GM12892 (cell line): ENCODE measurements around the gene BATF3.

Experiments
- POLR2A ChIP-seq: IDR thresholded peaks from 2 replicates; pipeline ENCODE4 v1.6.1; 2011; ENCODE audit warnings: low read depth, low read length, control low read depth
- TAF1 ChIP-seq: IDR thresholded peaks from 2 replicates; pipeline ENCODE4 v1.6.1; 2011; ENCODE audit warnings: low read depth, mild to moderate bottlenecking, control low read depth, low read length, borderline replicate concordance

- TF ChIP-seq POLR2A (no peak), TAF1 (no peak)
These were observed 35.0 kb downstream of the BATF3 start for GRCh38 chr1:212664409-212665199.
